GM12875 (cell line): Measurements from ENCODE around the gene SFXN5.
A peak's percentile ranks its signal among the peaks of the same experiment; 100 is the strongest.

Experiments
- H3K4me3 ChIP-seq: one replicate; pipeline ENCODE4 v1.5.1; 2011; ENCODE audit warnings: low read depth, low read length, control low read depth
- CTCF ChIP-seq: IDR thresholded peaks from 2 replicates; pipeline ENCODE4 v1.5.1; 2011; ENCODE audit warnings: low read depth, mild to moderate bottlenecking, control low read depth, inconsistent platforms, low read length, moderate library complexity, borderline replicate concordance; ENCODE audit not compliant: insufficient read depth

Gene SFXN5

GRCh38 chr2:72935611-72935957 lies 135.9 kb downstream of the SFXN5 start:
- H3K4me3 ChIP-seq: no peak overlapping the region
- no peak for TF ChIP-seq CTCF

GRCh38 chr2:72934683-72935610 lies 136.6 kb downstream of the SFXN5 start:
- 0 out of 2 replicates have a peak, but pooled peaks have one; percentile 39 for TF ChIP-seq CTCF

GRCh38 chr2:72933646-72934151 lies 137.8 kb downstream of the SFXN5 start:
- no peak overlapping the region for H3K4me3 ChIP-seq

More at GRCh38 chr2:72934683-72935610, 136.6 kb downstream of the SFXN5 start:
- H3K4me3 ChIP-seq: no peak overlapping the region

GRCh38 chr2:72933207-72933606 lies 138.3 kb downstream of the SFXN5 start:
- no peak for TF ChIP-seq CTCF
- no peak overlapping the region for H3K4me3 ChIP-seq

More at GRCh38 chr2:72933646-72934151, 137.8 kb downstream of the SFXN5 start:
- no peak for TF ChIP-seq CTCF

GRCh38 chr2:72932805-72933204 lies 138.7 kb downstream of the SFXN5 start:
- no peak for TF ChIP-seq CTCF

GRCh38 chr2:72932045-72932740 lies 139.3 kb downstream of the SFXN5 start:
- no peak overlapping the region for H3K4me3 ChIP-seq
- no peak for TF ChIP-seq CTCF

More at GRCh38 chr2:72932805-72933204, 138.7 kb downstream of the SFXN5 start:
- no peak overlapping the region for H3K4me3 ChIP-seq
